GM06990 (cell line): ENCODE measurements around the gene IL18RAP.

Experiments
- DNase-seq: peaks from one replicate; pipeline ENCODE4 v3.0.0-alpha.2; 2011; ENCODE audit not compliant: insufficient read length; ENCODE audit errors: extremely low read depth
- H3K27me3 ChIP-seq: replicated peaks from 2 replicates; pipeline ENCODE4 v1.6.0; 2011; ENCODE audit warnings: low read length; ENCODE audit not compliant: control insufficient read depth, insufficient read depth
- H3K36me3 ChIP-seq: 2 replicates; pipeline ENCODE4 v1.5.1; 2011; ENCODE audit warnings: low read length; ENCODE audit not compliant: control insufficient read depth, insufficient read depth
- H3K4me3 ChIP-seq: replicated peaks from 2 replicates; pipeline ENCODE4 v1.5.1; 2011; ENCODE audit warnings: low read depth, mild to moderate bottlenecking, control low read depth, low read length
- TF ChIP-seq, protein P1 (sequence below): IDR thresholded peaks from 2 replicates; pipeline ENCODE4 v1.5.1; 2011; ENCODE audit warnings: low read length, control low read depth, mild to moderate bottlenecking, inconsistent platforms; ENCODE audit not compliant: insufficient read depth, poor library complexity, severe bottlenecking

Gene IL18RAP

GRCh38 chr2:102424754-102425153, 1.8 kb downstream of the IL18RAP start:
- Histone ChIP-seq H3K4me3 (no peak overlapping the region), H3K27me3 (no peaks in the 10 kb centered on the region), H3K36me3 (no peaks in the 10 kb centered on the region)
- peak; percentile 59 for DNase-seq
- TF ChIP-seq, protein P1, sequence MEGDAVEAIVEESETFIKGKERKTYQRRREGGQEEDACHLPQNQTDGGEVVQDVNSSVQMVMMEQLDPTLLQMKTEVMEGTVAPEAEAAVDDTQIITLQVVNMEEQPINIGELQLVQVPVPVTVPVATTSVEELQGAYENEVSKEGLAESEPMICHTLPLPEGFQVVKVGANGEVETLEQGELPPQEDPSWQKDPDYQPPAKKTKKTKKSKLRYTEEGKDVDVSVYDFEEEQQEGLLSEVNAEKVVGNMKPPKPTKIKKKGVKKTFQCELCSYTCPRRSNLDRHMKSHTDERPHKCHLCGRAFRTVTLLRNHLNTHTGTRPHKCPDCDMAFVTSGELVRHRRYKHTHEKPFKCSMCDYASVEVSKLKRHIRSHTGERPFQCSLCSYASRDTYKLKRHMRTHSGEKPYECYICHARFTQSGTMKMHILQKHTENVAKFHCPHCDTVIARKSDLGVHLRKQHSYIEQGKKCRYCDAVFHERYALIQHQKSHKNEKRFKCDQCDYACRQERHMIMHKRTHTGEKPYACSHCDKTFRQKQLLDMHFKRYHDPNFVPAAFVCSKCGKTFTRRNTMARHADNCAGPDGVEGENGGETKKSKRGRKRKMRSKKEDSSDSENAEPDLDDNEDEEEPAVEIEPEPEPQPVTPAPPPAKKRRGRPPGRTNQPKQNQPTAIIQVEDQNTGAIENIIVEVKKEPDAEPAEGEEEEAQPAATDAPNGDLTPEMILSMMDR: no peak

DNA sequence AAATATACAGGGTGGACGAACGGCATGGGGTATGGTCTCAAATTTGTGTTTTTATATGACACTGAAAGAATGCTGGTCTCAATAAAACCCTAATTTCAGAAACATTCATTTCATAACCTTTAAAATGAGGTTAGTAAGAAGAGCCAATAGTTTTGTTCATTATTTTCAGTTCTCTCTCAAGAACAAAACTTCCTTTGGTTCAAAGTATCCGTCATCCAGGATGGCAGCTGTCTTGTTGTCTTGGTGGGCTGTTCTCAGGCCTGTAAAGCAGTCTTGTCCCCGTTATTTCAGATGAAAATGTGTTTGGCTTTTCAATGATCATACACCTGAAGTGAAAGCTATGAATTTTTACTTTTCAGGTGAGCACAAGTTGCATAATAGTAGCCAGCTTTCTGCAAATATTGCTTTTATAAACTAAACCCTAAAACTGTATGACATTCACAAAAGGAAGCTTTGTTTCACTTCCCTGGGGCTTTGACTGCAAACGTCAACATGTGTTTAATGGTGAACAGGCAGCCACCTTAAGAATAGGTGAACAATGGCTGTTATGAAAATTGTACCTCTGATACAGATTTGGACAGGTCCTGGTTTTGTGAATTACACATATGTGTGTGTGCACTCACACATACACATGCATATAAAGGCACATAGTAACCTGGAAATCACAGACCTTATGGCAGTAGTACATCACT, 2.6 kb downstream of the IL18RAP start:
- no peaks in the 10 kb centered on the region for H3K27me3 ChIP-seq
- TF ChIP-seq, protein P1: no peak

DNA sequence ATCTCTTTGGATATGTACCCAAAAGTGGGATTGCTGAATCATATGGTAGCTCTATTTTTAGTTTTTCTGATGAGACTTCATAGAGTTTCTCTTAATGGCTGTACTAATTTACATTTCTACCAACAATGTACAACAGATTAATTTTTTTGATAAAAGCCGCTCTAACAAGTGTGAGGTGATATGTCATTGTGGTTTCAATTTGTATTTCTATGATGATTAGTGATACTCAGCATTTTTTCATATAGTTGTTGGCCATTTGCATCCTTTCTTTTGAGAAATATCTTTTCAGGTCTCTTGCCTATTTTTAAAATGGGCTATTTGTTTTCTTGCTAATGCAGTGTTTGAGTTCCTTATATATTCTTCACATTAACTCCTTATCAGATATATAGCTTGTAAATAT, 4.3 kb downstream of the IL18RAP start:
- H3K4me3 ChIP-seq: no peak overlapping the region

More for the DNA sequence above, 2.6 kb downstream of the IL18RAP start:
- DNase-seq: no peak
- Histone ChIP-seq H3K4me3 (no peak overlapping the region), H3K36me3 (no peaks in the 10 kb centered on the region)

DNA sequence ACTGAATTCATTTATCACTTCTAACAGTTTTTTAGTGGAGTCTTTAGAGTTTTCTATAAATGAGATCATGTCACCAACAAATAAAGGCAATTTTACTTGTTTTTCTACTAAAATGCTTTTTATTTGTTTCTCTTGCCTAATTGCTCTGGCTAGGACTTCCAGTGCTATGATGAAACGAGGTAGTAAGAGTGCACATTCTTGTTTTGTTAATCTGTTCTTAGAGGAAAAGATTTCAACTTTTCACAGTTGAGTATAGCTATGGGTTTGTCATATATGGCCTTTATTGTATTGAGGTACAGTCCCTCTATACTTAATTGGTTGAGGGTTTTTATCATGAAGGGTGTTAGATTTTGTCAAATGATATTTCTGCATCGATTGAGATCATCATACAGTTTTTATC, 5.6 kb downstream of the IL18RAP start:
- Histone ChIP-seq H3K4me3 (no peak overlapping the region), H3K36me3 (no peaks in the 10 kb centered on the region), H3K27me3 (no peaks in the 10 kb centered on the region)
- DNase-seq: no peak
- TF ChIP-seq, protein P1: no peak

More for the DNA sequence above, 4.3 kb downstream of the IL18RAP start:
- DNase-seq: no peak
- Histone ChIP-seq H3K36me3 (no peaks in the 10 kb centered on the region), H3K27me3 (no peaks in the 10 kb centered on the region)
- TF ChIP-seq, protein P1: no peak

DNA sequence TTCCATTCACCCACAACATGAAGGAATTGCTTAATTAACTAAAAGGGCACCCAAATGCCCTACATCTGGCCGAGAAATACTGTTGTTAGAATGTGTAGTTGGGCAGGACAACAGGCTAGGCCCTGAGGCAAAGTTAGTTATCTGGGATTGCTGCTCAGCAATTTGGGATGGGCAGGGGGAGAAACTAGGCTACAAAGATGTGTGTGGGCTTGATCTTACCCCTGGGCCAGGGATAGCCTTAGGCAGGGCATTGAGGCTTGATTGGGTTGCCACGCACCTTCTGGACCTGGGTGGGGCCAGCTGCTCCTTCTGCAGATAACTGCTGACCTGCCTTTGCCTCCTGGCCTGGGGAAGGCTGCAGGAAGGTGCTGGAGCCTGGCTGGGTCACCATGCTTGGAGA, 9.4 kb downstream of the IL18RAP start:
- DNase-seq: no peak
- Histone ChIP-seq H3K4me3 (no peak overlapping the region), H3K36me3 (no peaks in the 10 kb centered on the region), H3K27me3 (no peaks in the 10 kb centered on the region)
- TF ChIP-seq, protein P1: no peak

DNA sequence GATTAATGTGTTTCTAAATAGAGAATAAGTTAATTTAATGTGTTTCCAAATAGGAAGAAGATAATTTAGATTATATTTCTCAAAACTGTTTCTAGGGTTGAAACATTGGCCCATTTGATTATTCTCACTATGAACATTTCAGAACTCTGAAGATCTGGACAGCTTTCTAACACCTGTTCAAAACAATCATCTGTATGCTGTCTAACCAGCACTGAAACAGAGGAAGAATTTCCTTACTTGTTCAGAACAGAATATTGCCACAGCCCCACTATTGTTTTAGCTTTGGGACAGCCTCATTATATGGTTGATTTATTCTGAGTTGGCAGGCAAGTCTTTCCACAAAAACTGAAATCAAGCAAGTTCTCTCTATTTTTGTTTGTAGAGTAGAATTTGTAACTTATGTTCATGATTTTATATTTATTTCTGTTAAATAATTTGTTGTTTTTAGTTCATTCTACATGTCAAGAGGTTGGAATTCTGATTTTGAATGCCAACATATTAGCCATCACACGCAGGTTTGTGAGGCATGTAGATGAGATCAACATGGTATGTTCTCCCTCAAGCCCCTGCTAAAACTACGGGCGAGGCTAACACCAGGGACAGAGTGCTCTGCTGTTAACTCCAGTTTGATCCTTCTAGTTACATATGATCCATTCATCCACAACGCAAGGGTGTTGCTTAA, 11.2 kb downstream of the IL18RAP start:
- TF ChIP-seq, protein P1: no peak
- Histone ChIP-seq H3K27me3 (no peaks in the 10 kb centered on the region), H3K4me3 (no peak overlapping the region), H3K36me3 (no peaks in the 10 kb centered on the region)
- no peak for DNase-seq
